NCI-H187 treated with DMSO at 0.1 percent for 48 hours (cell line): Measurements from ENCODE around the gene LPAR5.
"Not testable (repeated sequence)": the region's sequence is repeated elsewhere in the genome, so short reads cannot be mapped to it uniquely, and the experiment has no call there.

Source experiments
- DNase-seq: peaks from one replicate; lab custom pipeline; 2025; lab: John Stamatoyannopoulos, UW

Gene LPAR5

GRCh38 chr12:6606331-6607131 is 29.2 kb downstream of the LPAR5 start:
- no peak for DNase-seq

GRCh38 chr12:6605421-6606330 is 30.1 kb downstream of the LPAR5 start:
- no peak for DNase-seq

GRCh38 chr12:6604259-6605029 is 31.3 kb downstream of the LPAR5 start:
- no peak for DNase-seq

- peak; percentile 23 for DNase-seq
Observed at GRCh38 chr12:6603095-6603567, 32.6 kb downstream of the LPAR5 start.

DNA sequence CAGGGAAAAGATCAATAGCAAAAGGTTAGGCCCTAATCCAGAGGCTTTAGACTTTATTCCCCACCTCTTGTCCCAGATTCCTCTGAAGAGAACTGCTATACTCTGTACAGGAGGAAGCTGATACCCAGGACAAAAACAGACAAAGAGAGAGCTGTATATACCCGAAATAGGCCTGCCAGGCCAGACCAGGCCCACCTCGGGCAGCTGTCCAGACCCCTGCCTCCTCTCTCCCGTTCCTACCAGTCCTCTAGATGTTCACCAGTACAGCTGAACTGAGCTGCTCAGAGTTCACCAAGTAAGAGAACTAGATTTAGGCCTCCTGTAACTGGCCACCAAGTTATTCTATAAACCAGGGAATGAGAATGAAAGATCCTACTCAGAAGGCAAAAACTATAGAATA is 33.2 kb downstream of the LPAR5 start:
- no peak for DNase-seq

DNA sequence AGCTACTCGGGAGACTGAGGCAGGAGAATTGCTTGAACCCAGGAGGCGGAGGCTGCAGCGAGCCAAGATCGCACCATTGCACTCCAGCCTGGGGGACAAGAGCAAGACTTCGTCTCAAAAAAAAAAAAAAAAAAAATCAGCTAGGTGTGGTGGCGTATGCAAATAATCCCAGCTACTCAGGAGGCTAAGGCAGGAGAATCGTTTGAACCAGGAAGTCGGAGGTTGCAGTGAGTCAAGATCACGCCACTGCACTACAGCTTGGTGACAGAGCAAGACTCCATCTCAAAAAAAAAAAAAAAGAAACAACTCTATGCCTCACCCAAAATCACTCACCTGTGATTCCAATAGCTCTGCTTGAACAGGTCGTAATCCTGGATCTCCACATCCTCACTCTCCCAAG is 40.1 kb downstream of the LPAR5 start:
- not testable (repeated sequence) for DNase-seq

DNA sequence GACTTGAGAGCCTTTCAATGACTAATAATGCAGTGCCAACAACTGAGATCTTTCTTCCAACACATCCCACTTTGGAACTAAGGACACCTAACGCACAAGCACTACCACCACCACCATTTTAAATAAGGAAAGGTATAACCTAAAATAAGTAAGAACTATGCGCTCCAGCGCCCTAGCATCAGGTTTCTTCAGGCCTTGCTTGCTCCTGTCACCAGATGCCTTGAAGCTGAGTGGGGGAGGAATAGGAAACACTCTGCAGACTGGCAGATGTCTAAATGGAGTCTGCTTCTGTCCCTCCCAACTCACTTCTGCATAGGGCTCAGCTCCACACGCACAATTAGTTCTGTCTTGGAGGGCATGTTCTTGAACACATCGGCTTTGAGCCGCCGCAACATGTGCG is 43.7 kb downstream of the LPAR5 start:
- no peak for DNase-seq

DNA sequence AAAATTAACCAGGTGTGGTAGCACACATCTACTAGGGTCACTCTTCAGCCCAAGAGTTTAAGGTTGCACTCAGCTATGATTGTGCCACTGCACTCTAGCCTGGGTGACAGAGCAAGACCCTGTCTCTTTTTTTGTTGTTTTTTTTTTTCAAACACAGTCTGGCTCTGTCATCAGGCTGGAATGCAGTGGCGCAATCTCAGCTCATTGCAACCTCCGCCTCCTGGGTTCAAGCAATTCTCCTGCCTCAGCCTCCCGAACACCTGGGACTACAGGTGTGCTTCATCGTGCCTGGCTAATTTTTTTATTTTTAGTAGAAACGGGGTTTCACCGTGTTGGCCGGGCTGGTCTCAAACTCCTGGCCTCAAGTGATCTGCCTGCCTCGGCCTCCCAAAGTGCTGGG is 49.2 kb downstream of the LPAR5 start:
- DNase-seq: not testable (repeated sequence)

DNA sequence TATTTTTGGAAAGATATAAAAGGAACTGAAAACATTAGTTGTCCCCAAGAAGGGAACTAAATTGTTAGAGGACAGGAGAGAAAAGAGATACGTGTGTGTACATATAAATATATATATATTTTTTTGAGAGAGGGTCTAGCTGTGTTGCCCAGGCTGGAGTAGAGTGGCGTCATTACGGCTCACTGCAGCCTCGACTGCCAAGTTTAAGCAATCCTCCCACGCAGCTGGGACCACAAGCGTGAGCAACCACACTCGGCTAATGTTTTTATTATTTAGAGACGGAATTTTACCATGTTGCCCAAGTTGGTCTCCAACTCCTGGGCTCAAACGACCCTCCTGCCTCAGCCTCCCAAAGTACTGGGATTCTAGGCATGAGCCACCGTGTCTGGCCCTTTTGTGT is 51.5 kb downstream of the LPAR5 start:
- DNase-seq: no peak

DNA sequence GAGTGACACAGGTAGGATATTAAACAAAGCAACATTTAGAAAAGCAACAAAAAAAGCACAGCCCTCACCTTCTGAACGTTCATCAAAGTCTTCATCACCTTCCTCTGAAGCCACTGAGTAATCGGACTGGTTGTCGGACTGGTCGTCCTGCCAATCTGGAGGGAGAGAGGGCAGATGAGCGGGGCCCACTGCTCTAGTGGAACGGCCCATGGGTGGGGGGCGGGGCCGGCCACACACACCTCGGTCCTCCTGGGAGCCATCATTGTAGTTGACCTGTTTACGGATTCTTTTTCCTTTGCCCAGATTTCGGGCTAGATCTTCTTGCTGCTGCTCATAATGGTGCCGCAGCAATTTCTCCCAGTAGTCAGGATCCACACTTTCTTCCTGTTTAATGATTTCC is 52.8 kb downstream of the LPAR5 start:
- no peak for DNase-seq

DNA sequence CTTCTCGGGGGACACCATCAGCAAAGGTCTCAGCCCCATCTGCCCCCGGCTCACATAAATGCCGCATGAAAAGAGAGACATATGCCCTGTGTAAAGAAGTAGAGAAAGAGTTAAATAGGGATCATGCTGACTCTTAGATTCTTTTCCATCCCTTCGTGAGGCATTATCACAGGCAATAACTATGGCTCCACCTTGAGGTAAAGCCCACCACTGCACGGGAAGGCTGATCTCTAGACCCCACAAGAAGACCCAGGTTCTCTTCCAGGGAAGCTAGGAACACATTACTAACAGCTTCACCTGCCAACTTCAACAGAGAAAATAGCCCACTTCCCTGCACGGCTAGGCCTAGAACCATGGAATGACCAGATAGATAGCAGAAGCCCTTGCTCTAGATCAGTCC is 53.6 kb downstream of the LPAR5 start:
- no peak for DNase-seq

- DNase-seq: no peak
Observed at GRCh38 chr12:6575648-6576047, 60.1 kb downstream of the LPAR5 start.

- DNase-seq: no peak
Observed at GRCh38 chr12:6574576-6575295, 61.0 kb downstream of the LPAR5 start.

DNA sequence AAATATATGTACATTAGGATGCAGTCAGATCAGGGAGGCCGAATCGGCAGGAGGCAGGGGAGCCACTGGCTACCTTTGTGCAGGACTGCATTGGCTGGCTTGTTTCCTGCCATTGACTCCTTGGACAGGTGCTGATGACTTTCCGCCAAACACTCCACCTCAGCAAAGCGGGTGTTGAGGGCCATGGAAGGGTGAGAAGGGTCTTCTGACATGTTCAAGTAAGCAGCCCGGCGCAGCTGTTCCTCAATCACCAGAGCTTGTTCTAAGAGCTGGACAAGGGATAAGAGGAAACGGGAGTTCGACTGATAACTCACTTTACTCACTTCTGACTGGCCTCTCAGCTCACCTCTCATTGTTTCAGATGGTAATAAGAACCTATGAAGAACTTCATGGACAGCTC is 62.8 kb downstream of the LPAR5 start:
- no peak for DNase-seq

- no peak for DNase-seq
Observed at GRCh38 chr12:6570264-6570887, 65.4 kb downstream of the LPAR5 start.

GRCh38 chr12:6569786-6570185 is 66.0 kb downstream of the LPAR5 start:
- DNase-seq: no peak

DNA sequence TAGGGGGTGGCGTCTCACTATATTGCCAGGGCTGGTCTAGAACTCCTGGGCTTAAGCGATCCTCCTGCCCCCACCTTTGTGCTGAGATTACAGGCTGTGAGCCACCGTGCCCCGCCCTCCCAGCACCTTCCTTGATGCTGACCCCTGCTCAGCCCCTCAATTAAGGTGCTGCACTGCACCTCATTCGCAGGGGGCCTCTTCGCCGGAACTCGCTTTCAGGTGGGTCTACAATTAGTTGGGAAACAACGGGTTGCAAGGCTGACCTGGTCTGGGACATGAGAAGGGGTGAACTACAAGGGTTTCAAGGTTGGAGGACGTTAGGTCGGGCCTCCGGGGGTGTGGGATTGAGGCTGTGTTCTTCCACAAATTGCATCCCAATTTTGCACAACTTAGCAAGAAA is 66.4 kb downstream of the LPAR5 start:
- no peak for DNase-seq
